Liver (tissue), 9 donors: ENCODE results near the gene KCNK16. TPM values are rescaled to one million over a fixed set of nuclear protein-coding genes. Genes with fewer than 3 reads are reported as not detected.

Source experiments
- DNase-seq: peaks from one replicate; pipeline ENCODE4 v3.0.0-alpha.2; 2017; ENCODE audit warnings: low spot score
- H3K27ac ChIP-seq, 2 donors: one replicate each; pipeline ENCODE4 v1.7.0; 2013; ENCODE audit warnings: inconsistent platforms in 2 of 2, low read length in 2 of 2, control low read depth in 1 of 2, low read depth in 1 of 2, mild to moderate bottlenecking in 1 of 2
- H3K27me3 ChIP-seq, 4 donors: one replicate each; pipeline versions ENCODE4 v1.6.1 to v1.7.0; 2013; ENCODE audit warnings: low read length in 3 of 4, inconsistent platforms in 1 of 4, mild to moderate bottlenecking in 1 of 4, moderate library complexity in 1 of 4; ENCODE audit not compliant: control insufficient read depth in 4 of 4, insufficient read depth in 4 of 4
- H3K36me3 ChIP-seq, 4 donors: one replicate each; pipeline versions ENCODE4 v1.6.1 to v1.7.0; 2013; ENCODE audit warnings: low read length in 3 of 4, mild to moderate bottlenecking in 3 of 4, low read depth in 1 of 4, moderate library complexity in 1 of 4; ENCODE audit not compliant: control insufficient read depth in 4 of 4, insufficient read depth in 3 of 4
- H3K4me1 ChIP-seq, 4 donors: one replicate each; pipeline versions ENCODE4 v1.6.1 to v1.7.0; 2013; ENCODE audit warnings: low read length in 3 of 4, mild to moderate bottlenecking in 3 of 4, moderate library complexity in 1 of 4; ENCODE audit not compliant: control insufficient read depth in 4 of 4, insufficient read depth in 4 of 4
- H3K4me3 ChIP-seq, 3 donors: one replicate each; pipeline versions ENCODE4 v1.6.1 to v1.7.0; 2013; ENCODE audit warnings: low read length in 3 of 3, control low read depth in 1 of 3, low read depth in 1 of 3, mild to moderate bottlenecking in 1 of 3
- H3K9ac ChIP-seq, 2 donors: one replicate each; pipeline ENCODE4 v1.7.0; 2013; ENCODE audit warnings: low read length in 2 of 2, mild to moderate bottlenecking in 2 of 2, moderate library complexity in 2 of 2, control low read depth in 1 of 2, low read depth in 1 of 2
- H3K9me3 ChIP-seq, 4 donors: one replicate each; pipeline versions ENCODE4 v1.6.1 to v1.7.0; 2013; ENCODE audit warnings: low read length in 3 of 4; ENCODE audit not compliant: control insufficient read depth in 4 of 4
- FOXA2 ChIP-seq: IDR thresholded peaks from 2 replicates; pipeline ENCODE4 v1.6.1; 2016; ENCODE audit warnings: antibody characterized with exemption
- GABPA ChIP-seq, 2 donors: IDR thresholded peaks in 1 of 2; conservative IDR thresholded peaks in 1 of 2; 2 replicates each; pipeline ENCODE4 v1.6.1; 2016; ENCODE audit warnings: antibody characterized with exemption in 2 of 2, mild to moderate bottlenecking in 1 of 2, moderate library complexity in 1 of 2
- HNF4A ChIP-seq, 2 donors: conservative IDR thresholded peaks; 2 replicates each; pipeline ENCODE4 v1.6.1; 2016; ENCODE audit warnings: antibody characterized with exemption in 2 of 2, mild to moderate bottlenecking in 2 of 2
- HNF4G ChIP-seq: IDR thresholded peaks from 2 replicates; pipeline ENCODE4 v1.6.1; 2016; ENCODE audit warnings: antibody characterized with exemption
- MAX ChIP-seq: IDR thresholded peaks from 2 replicates; pipeline ENCODE4 v1.6.1; 2016; ENCODE audit warnings: antibody characterized with exemption
- NR2F2 ChIP-seq: IDR thresholded peaks from 2 replicates; pipeline ENCODE4 v1.6.1; 2016; ENCODE audit warnings: antibody characterized with exemption
- RAD21 ChIP-seq, 2 donors: IDR thresholded peaks; 2 replicates each; pipeline ENCODE4 v1.6.1; 2016; ENCODE audit warnings: antibody characterized with exemption in 2 of 2, mild to moderate bottlenecking in 2 of 2
- RXRA ChIP-seq, 2 donors: IDR thresholded peaks; 2 replicates each; pipeline ENCODE4 v1.6.1; 2017 to 2018; ENCODE audit warnings: antibody characterized with exemption in 2 of 2, mild to moderate bottlenecking in 1 of 2
- SP1 ChIP-seq: IDR thresholded peaks from 2 replicates; pipeline ENCODE4 v1.6.1; 2018; ENCODE audit warnings: antibody characterized with exemption, mild to moderate bottlenecking
- TAF1 ChIP-seq: conservative IDR thresholded peaks from 2 replicates; pipeline ENCODE4 v1.6.1; 2016; ENCODE audit warnings: antibody characterized with exemption, mild to moderate bottlenecking
- YY1 ChIP-seq: IDR thresholded peaks from 2 replicates; pipeline ENCODE4 v1.6.1; 2016; ENCODE audit warnings: antibody characterized with exemption, mild to moderate bottlenecking
- ZBTB33 ChIP-seq: IDR thresholded peaks from 2 replicates; pipeline ENCODE4 v1.6.1; 2016; ENCODE audit warnings: antibody characterized with exemption
- WGBS: extraction: QIAGEN DNeasy Blood & Tissue Kit; methylation state at CpG from one replicate; pipeline ENCODE4 v1.1.7; 2013; 5-methylcytosine and 5-hydroxymethylcytosine counted together
- polyA plus RNA-seq, 2 donors: library from polyadenylated mRNA; stranded (reverse) in 1 of 2; unstranded in 1 of 2; fragments of 200-250 nt in 1 of 2; fragments of >200 nt in 1 of 2; fragmentation: Nextera tagmentation in 1 of 2; extraction: Ambion mirVana in 1 of 2; gene quantifications; one replicate each; pipeline versions ENCODE4 v1.2.1 to v1.2.3, GENCODE V29; 2013 to 2015
- total RNA-seq, 2 donors: library from RNA; depleted of rRNA; stranded (reverse); fragments of >200 nt; gene quantifications; one replicate each; pipeline ENCODE4 v1.2.3, GENCODE V29; 2014
- TF ChIP-seq, protein P1 (sequence below): fragments of 150-350 bp; IDR thresholded peaks from 2 replicates; pipeline ENCODE4 v1.5.1; 2017; ENCODE audit warnings: improper control_type of control experiment, low read depth, low read length; ENCODE audit not compliant: missing input control
- TF ChIP-seq, protein P2 (sequence below): IDR thresholded peaks from 2 replicates; pipeline ENCODE4 v1.6.1; 2016; ENCODE audit warnings: antibody characterized with exemption
- TF ChIP-seq, protein P3 (sequence below): IDR thresholded peaks from 2 replicates; pipeline ENCODE4 v1.6.1; 2016; ENCODE audit warnings: antibody characterized with exemption, mild to moderate bottlenecking
- donor health status: healthy.
- donor health status: healthy.
- donor health status: healthy.
- donor health status: healthy.
- donor health status: healthy.

The KCNK16 gene
- total and polyA plus RNA-seq, 4 donors: not detected

- H3K9ac ChIP-seq: no peak overlapping the region
- peak; percentile 67 for DNase-seq
- H3K36me3 ChIP-seq: no peaks in the 10 kb centered on the region
- TF ChIP-seq RAD21 (IDR thresholded peaks at IDR 0.05) (peak; percentile 80 to 87), HNF4A (conservative IDR thresholded peaks at IDR 0.05) (no peak), TAF1 (no peak)
- TF ChIP-seq, protein P1, sequence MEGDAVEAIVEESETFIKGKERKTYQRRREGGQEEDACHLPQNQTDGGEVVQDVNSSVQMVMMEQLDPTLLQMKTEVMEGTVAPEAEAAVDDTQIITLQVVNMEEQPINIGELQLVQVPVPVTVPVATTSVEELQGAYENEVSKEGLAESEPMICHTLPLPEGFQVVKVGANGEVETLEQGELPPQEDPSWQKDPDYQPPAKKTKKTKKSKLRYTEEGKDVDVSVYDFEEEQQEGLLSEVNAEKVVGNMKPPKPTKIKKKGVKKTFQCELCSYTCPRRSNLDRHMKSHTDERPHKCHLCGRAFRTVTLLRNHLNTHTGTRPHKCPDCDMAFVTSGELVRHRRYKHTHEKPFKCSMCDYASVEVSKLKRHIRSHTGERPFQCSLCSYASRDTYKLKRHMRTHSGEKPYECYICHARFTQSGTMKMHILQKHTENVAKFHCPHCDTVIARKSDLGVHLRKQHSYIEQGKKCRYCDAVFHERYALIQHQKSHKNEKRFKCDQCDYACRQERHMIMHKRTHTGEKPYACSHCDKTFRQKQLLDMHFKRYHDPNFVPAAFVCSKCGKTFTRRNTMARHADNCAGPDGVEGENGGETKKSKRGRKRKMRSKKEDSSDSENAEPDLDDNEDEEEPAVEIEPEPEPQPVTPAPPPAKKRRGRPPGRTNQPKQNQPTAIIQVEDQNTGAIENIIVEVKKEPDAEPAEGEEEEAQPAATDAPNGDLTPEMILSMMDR: peak; percentile 79
- WGBS: 44% methylated on average over 9 of the region's 9 CpGs
- H3K27me3 ChIP-seq: no peaks in the 10 kb centered on the region
- H3K9me3 ChIP-seq: no peaks in the 10 kb centered on the region
- no peaks in the 10 kb centered on the region for H3K4me1 ChIP-seq
- H3K4me3 ChIP-seq: no peak overlapping the region
- no peak overlapping the region for H3K27ac ChIP-seq
Measured at GRCh38 chr6:39347906-39348585, 25.5 kb upstream of the KCNK16 start.

DNA sequence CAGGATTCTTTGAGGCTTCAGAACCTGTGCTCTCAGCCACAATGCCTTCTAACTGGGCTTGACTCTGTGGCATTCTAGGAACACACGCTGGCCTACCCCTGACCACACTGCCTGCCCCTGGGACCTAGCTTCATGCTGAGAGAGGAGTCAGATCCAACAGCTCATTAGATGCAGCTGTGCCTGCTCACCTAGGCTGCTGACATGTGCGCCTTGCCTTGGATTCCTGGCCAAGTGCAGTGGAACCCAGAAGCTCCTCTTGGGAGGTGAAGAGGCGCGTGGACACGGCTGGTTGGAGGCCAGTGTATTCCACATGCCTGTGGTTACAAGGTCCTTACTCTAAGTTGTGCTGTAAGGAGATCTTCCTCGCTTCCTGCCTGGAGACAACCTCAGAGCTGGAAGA, 24.7 kb upstream of the KCNK16 start:
- no peak overlapping the region for H3K27ac ChIP-seq
- H3K27me3 ChIP-seq: no peaks in the 10 kb centered on the region
- no peaks in the 10 kb centered on the region for H3K4me1 ChIP-seq
- TF ChIP-seq, protein P2, sequence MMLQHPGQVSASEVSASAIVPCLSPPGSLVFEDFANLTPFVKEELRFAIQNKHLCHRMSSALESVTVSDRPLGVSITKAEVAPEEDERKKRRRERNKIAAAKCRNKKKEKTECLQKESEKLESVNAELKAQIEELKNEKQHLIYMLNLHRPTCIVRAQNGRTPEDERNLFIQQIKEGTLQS: no peak
- TF ChIP-seq RXRA (IDR thresholded peaks at IDR 0.05): no peak
- TF ChIP-seq FOXA2: no peak
- TF ChIP-seq NR2F2: no peak
- TF ChIP-seq HNF4G: no peak
- TF ChIP-seq SP1: no peak
- no peak for TF ChIP-seq MAX
- no peak for TF ChIP-seq RAD21 (IDR thresholded peaks at IDR 0.05)
- no peak for TF ChIP-seq ZBTB33
- no peak for TF ChIP-seq YY1
- TF ChIP-seq, protein P1: no peak
- no peak for TF ChIP-seq GABPA (IDR thresholded peaks at IDR 0.05 in 1 of 2, conservative IDR thresholded peaks at IDR 0.05 in 1 of 2)
- TF ChIP-seq HNF4A (conservative IDR thresholded peaks at IDR 0.05): no peak
- TF ChIP-seq, protein P3, sequence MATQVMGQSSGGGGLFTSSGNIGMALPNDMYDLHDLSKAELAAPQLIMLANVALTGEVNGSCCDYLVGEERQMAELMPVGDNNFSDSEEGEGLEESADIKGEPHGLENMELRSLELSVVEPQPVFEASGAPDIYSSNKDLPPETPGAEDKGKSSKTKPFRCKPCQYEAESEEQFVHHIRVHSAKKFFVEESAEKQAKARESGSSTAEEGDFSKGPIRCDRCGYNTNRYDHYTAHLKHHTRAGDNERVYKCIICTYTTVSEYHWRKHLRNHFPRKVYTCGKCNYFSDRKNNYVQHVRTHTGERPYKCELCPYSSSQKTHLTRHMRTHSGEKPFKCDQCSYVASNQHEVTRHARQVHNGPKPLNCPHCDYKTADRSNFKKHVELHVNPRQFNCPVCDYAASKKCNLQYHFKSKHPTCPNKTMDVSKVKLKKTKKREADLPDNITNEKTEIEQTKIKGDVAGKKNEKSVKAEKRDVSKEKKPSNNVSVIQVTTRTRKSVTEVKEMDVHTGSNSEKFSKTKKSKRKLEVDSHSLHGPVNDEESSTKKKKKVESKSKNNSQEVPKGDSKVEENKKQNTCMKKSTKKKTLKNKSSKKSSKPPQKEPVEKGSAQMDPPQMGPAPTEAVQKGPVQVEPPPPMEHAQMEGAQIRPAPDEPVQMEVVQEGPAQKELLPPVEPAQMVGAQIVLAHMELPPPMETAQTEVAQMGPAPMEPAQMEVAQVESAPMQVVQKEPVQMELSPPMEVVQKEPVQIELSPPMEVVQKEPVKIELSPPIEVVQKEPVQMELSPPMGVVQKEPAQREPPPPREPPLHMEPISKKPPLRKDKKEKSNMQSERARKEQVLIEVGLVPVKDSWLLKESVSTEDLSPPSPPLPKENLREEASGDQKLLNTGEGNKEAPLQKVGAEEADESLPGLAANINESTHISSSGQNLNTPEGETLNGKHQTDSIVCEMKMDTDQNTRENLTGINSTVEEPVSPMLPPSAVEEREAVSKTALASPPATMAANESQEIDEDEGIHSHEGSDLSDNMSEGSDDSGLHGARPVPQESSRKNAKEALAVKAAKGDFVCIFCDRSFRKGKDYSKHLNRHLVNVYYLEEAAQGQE: no peak
- no peak for TF ChIP-seq TAF1
- H3K4me3 ChIP-seq: no peak overlapping the region
- H3K36me3 ChIP-seq: no peaks in the 10 kb centered on the region
- no peak overlapping the region for H3K9ac ChIP-seq
- no peaks in the 10 kb centered on the region for H3K9me3 ChIP-seq
- no peak for DNase-seq
- 94% methylated on average over 6 of the region's 6 CpGs for WGBS
